AG10803 (cell line): ENCODE data around the gene CRHR2.

Source experiments
- DNase-seq: peaks from one replicate; pipeline ENCODE4 v3.0.0; 2010; ENCODE audit warnings: low read depth
- H3K4me3 ChIP-seq: 2 replicates; pipeline ENCODE4 v1.5.1; 2011; ENCODE audit warnings: mild to moderate bottlenecking, low read length, control low read depth
- TF ChIP-seq, protein P1 (sequence below): conservative IDR thresholded peaks from 2 replicates; pipeline ENCODE4 v1.5.1; 2011; ENCODE audit warnings: mild to moderate bottlenecking, low read length, control low read depth, inconsistent platforms

Gene CRHR2

DNA sequence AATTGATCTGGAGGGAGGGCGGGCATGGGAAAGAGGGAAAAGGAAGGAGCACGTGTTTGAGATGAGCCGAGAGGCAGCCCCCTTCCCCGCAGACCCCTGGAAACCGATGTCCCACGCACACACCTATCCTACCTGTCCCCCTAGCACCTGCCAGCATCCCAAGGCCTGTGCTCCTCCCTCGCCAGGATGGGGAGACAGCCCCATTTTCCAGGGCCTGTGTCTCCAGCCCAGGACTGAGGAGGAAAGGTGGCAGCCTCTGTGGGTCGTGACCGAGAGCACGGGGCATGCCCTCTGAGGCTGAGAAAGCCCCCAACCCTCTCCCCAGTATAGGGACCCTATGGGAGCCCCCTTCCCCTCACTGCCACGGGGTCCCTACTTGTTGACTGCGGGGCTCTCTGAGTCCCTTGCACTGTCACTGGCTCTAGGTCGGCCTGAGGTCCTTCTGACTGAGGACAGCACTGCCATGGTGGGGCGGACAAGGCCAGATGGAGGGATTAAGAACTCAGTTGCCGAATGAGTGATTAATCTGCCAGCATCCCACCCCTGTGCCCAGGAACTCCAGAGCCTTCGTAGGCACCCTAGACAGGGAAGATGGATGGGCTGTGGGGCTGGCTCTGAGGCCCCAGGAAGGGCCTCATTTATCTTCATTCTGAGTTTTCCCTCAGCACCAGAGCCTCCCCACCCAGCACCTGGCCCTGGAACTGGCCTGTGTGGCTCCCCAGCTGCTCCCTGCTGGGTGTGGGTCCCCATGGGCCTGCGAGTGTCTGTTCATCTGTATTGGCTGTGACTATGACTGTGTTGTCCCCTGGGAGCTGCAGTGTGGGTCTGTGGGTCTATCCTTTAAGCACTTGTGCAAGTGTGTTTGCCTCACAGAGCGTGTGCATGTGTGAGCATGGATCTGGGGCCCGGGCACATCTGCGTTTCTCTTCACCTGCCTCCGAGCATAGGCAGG is 26.0 kb downstream of the CRHR2 start:
- H3K4me3 ChIP-seq = no peak overlapping the region
- no peak for DNase-seq
- TF ChIP-seq, protein P1, sequence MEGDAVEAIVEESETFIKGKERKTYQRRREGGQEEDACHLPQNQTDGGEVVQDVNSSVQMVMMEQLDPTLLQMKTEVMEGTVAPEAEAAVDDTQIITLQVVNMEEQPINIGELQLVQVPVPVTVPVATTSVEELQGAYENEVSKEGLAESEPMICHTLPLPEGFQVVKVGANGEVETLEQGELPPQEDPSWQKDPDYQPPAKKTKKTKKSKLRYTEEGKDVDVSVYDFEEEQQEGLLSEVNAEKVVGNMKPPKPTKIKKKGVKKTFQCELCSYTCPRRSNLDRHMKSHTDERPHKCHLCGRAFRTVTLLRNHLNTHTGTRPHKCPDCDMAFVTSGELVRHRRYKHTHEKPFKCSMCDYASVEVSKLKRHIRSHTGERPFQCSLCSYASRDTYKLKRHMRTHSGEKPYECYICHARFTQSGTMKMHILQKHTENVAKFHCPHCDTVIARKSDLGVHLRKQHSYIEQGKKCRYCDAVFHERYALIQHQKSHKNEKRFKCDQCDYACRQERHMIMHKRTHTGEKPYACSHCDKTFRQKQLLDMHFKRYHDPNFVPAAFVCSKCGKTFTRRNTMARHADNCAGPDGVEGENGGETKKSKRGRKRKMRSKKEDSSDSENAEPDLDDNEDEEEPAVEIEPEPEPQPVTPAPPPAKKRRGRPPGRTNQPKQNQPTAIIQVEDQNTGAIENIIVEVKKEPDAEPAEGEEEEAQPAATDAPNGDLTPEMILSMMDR = no peak

DNA sequence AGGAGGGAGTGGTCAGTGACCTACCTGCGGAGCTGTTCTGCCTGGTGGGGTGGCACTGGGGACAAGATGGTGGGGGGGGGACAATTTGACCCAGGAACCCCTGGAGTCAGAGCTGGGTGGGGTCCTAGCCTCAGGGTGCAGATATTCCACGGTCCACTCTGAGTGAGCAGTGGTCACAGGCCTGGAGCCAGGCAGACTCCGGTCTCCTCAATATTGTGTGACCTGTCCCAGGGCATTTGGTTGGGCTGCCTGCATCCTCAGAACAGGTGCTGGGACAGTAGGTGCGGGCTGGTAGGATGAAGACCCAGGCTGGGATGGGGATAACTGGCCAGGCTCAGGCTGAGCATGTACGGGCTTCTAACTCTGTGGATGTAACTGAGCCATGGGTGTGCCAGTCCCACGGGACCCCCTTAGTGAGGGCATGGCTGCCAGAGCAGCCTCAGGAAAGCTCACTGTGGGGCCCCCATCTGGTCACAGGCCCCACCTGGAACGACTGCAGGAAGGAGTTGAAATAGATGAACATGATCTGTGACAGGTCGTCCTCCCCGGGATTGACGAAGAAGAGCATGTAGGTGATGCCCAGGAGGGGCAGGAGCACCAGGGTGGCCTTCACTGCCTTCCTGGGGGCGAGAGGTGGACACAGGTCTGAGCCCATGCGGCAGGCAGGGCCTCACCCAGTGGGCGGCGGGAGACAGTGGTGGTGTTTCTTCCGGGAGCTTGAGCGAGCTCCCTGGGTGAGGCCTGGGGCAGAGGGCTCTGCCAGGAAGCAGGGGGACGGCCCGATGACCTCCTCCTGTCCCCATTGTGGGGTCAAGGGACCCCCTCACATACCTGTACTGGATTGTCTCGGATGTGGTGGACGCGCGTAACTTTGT is 26.9 kb downstream of the CRHR2 start:
- TF ChIP-seq, protein P1 = no peak
- H3K4me3 ChIP-seq = no peak overlapping the region
- DNase-seq = no peak

DNA sequence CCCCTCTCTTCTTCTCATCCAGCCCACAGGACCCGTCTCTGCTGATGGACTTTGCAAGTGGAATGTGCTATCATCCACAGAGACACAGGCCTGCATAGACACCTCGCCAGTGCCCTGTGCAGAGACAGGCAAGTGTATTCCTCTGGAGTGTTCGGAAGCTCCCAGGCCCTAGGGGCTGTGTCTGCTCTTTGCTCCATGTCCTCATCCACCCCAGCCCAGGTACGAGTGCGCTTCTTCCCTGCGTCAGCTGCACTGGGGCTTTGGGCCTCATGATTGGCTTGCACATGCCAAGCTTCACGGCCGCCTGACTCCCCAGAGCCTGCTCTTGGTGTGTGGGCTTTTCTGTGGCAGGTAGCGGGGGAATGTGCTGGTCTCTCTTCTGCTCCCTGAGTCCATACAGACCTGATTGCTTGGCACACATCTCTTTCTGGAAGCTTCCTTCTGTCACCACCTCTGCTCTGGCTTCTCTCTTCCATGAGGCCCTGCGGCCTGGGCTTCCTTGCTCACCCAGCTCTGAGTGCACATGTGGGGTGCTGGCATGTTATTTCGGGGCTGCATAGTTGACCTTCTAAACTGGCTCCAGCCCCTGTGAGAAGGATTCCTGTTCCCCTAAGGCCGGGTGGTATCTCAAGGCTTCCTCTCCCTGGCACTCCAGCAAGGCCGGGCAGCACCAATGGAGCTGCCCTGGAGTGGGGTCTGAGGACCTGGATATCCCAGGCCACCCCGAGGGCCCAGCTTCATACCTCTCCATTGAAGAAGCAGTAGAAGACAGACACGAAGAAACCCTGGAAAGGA is 27.8 kb downstream of the CRHR2 start:
- TF ChIP-seq, protein P1 = no peak
- no peak for DNase-seq
- H3K4me3 ChIP-seq = no peak overlapping the region

DNA sequence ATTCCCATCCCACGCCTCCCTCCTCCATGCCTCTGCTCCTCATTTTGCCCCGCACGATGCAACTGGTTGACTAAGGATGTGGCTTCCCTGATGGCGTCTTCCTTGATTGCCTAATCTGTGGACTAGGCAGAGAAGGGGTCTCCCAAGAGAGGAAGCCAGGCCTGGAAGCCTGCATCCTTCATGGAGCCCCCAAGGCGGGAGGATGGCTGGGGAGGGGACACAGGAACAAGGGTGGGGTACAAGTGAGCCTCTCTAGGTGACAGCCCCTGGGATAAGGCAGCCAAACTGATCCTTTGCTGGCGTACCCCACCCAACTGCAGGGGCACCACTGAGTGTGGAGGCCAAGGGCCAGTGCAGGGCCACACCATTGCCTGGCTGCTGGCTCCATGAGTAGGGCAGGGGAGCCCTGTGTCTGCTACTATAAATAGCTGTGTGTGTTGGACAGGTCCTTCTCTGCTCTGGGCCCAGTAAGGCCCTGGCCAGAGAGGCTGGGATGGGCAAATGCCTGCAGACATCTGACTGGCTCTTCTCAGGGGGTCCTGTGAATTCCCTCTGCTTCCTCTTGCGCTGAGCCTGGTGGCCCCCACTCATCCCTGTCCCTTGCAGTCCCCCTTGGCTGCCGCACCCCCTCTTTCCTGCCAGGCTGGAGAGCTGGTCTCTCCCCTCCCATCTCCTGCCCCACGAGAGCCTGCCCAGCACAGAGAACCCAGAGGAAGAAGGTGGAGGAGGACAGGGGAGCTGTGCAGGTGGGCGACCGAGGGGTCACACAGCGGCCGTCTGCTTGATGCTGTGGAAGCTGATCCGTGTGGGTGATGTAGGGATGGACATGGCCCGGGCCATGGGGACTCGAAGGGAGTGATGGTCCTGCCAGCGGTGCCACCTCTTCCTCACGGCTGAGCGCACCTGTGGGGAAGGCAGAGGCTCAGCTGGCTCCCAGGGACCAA is 29.3 kb downstream of the CRHR2 start:
- no peak for DNase-seq
- TF ChIP-seq, protein P1 = no peak
- H3K4me3 ChIP-seq = no peak overlapping the region

DNA sequence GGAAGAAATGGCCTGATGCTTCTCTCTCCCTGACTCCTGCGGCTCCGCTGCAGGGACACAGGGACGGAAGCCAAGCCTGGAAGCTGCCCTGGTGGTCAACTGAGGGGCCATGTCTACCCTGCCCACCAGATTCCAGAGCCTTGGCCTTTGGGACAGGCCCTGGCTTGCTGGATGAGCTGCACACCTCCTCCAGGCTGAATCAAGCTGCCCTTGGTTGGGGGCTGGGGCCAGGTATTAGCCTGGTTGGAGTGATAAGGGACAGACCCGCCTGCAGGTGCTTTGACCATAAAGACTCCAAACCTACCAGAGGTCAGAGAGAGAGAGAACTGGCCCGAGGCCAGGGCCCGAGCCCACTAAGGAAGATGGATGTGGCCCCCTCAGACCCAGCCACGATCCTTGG is 30.1 kb downstream of the CRHR2 start:
- no peak for DNase-seq
- TF ChIP-seq, protein P1 = no peak
- H3K4me3 ChIP-seq = no peak overlapping the region

DNA sequence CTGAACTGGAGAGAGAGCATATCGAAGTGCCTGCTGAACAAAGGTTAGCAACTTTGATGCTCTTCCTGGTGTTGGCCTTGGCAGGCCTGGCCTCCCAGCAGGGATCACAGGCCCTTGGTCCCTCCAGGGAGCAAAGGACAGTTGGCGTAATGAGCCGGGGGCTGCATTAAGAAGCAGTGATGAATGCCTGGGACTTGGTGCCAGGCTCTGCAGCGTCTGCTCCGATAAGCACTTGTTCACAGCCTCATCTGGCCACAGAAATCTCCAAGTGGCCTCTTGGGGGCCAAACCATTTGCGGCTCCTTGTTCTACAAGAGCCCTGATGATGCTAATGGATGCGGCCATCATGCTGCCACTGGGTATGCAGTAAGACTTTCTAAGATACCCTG is 31.8 kb downstream of the CRHR2 start:
- no peak for DNase-seq
- TF ChIP-seq, protein P1 = no peak
- no peak overlapping the region for H3K4me3 ChIP-seq
